Gastroesophageal sphincter (tissue), 4 donors: Measurements from ENCODE around the gene MACROH2A2. TPM values are rescaled to one million over a fixed set of nuclear protein-coding genes. Genes with fewer than 3 reads are reported as not detected.

Experiments
- ATAC-seq: fragments of 150-250 bp; one replicate; pipeline ENCODE4 v1.9.1; 2016; ENCODE audit warnings: mild to moderate bottlenecking, moderate library complexity
- H3K27ac ChIP-seq, 4 donors: fragments of 200-600 bp; sonication (generic) in 3 of 4; 1 replicate in 3 of 4; 2 replicates in 1 of 4; pipeline ENCODE4 v1.5.1; 2016 to 2019
- H3K27me3 ChIP-seq: fragments of 200-600 bp; sonication (generic); one replicate; pipeline ENCODE4 v1.5.1; 2019
- H3K36me3 ChIP-seq, 2 donors: fragments of 200-600 bp; sonication (generic); one replicate each; pipeline ENCODE4 v1.5.1; 2019; ENCODE audit warnings: control low read depth in 1 of 2
- H3K4me1 ChIP-seq, 3 donors: fragments of 200-600 bp; sonication (generic); 1 replicate in 2 of 3; 2 replicates in 1 of 3; pipeline ENCODE4 v1.5.1; 2016 to 2019; ENCODE audit warnings: control low read depth in 2 of 3
- H3K4me3 ChIP-seq, 2 donors: fragments of 200-600 bp; sonication (generic); one replicate each; pipeline ENCODE4 v1.5.1; 2019; ENCODE audit warnings: mild to moderate bottlenecking in 1 of 2, moderate library complexity in 1 of 2
- H3K9me3 ChIP-seq, 3 donors: fragments of 200-600 bp; sonication (generic); one replicate each; pipeline ENCODE4 v1.5.1; 2017 to 2019; ENCODE audit warnings: control low read depth in 2 of 3
- CTCF ChIP-seq, 4 experiments: fragments of 200-600 bp in 2 of 4; fragments of 450-650 bp in 2 of 4; sonication (generic) in 1 of 4; IDR thresholded peaks; one replicate each; pipeline ENCODE4 v1.5.1; 2017 to 2019; ENCODE audit warnings: antibody characterized with exemption in 4 of 4, mild to moderate bottlenecking in 2 of 4, moderate library complexity in 2 of 4
- EP300 ChIP-seq: sonication (generic); formaldehyde crosslinking; IDR thresholded peaks from one replicate; pipeline ENCODE4 v1.6.1; 2017; ENCODE audit warnings: antibody characterized with exemption, mild to moderate bottlenecking
- POLR2A ChIP-seq, 2 donors: fragments of 450-650 bp; IDR thresholded peaks; one replicate each; pipeline ENCODE4 v1.6.1; 2017; ENCODE audit warnings: antibody characterized with exemption in 2 of 2, mild to moderate bottlenecking in 2 of 2, moderate library complexity in 1 of 2
- POLR2AphosphoS5 ChIP-seq: sonication (generic); formaldehyde crosslinking; IDR thresholded peaks from one replicate; pipeline ENCODE4 v1.6.1; 2017; ENCODE audit warnings: antibody characterized with exemption
- WGBS, 2 donors: methylation state at CpG; one replicate each; pipeline ENCODE4 v1.1.5; 2018; ENCODE audit warnings: low coverage in 1 of 2; 5-methylcytosine and 5-hydroxymethylcytosine counted together
- total RNA-seq, 4 donors: library from RNA; depleted of rRNA; stranded (reverse); fragments of >200 nt; gene quantifications; one replicate each; pipeline ENCODE4 v1.1.0, GENCODE V29; 2016

The MACROH2A2 gene
- total RNA-seq, 4 donors from 2014 or later: 8.2 to 22.9 (median 13.7) TPM

DNA sequence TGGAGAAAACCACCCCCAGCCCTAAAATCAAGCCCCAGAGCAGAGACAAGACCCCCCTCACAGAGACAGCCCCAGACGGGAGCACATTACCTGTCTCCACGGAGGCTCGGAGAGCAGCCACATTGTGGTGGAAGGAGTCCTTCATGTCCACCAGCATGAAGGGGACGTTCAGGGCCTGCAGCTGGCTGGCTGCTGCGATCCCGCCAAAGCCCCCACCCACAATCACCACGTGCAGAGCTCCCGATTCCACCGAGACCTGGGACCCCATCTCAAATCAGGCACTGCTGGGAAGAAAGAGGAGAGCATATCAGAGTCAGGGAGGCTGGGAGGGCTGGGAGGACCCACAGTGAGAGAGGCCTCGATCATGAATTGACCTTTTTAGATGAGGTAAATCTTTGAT lies 71.2 kb downstream of the MACROH2A2 start:
- H3K27ac ChIP-seq: no peak overlapping the region
- H3K27me3 ChIP-seq: no peaks in the 10 kb centered on the region
- ATAC-seq: no peak
- H3K4me1 ChIP-seq: no peaks in the 10 kb centered on the region
- TF ChIP-seq POLR2A (IDR thresholded peaks at IDR 0.05) (no peak), POLR2AphosphoS5 (no peak), CTCF (IDR thresholded peaks at IDR 0.05) (no peak), EP300 (no peak)
- no peaks in the 10 kb centered on the region for H3K9me3 ChIP-seq
- H3K4me3 ChIP-seq: no peak overlapping the region
- 89% methylated on average over 1 of the region's 10 CpGs; no CpG with 5 or more reads in 1 of the 2 donors for WGBS, 2 donors
- H3K36me3 ChIP-seq: peaks cover 0 to 60% of the 10 kb centered on the region in 2 donors

DNA sequence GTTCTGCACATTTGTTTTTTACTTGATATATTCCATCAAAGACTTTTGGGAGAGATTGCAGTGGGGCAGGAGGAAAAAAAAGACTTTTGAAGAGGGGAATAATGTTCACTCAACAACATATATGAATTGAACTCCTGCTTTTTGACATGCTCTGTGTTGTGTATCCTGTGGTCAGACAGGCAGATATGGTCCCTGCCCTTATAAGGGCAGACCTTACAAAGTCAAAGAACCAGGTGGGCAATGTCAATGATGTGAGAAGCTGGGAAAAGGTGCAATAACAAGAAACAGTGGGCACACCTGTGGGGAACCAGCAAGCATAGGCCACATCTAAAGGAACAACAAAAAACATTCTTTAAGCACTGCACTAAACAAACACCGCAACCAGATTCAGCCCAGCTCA lies 71.8 kb downstream of the MACROH2A2 start:
- no peaks in the 10 kb centered on the region for H3K4me1 ChIP-seq
- H3K36me3 ChIP-seq: peaks cover 0 to 54% of the 10 kb centered on the region in 2 donors
- WGBS, 2 donors: 100% methylated on average over 1 of the region's 1 CpG; no CpG with 5 or more reads in 1 of the 2 donors
- no peak overlapping the region for H3K4me3 ChIP-seq
- no peaks in the 10 kb centered on the region for H3K27me3 ChIP-seq
- H3K9me3 ChIP-seq: no peaks in the 10 kb centered on the region
- no peak for ATAC-seq
- H3K27ac ChIP-seq: no peak overlapping the region
- TF ChIP-seq POLR2A (IDR thresholded peaks at IDR 0.05) (no peak), POLR2AphosphoS5 (no peak), EP300 (no peak), CTCF (IDR thresholded peaks at IDR 0.05) (no peak)

GRCh38 chr10:70124918-70125317 lies 72.3 kb downstream of the MACROH2A2 start:
- TF ChIP-seq EP300: no peak
- no peak for TF ChIP-seq POLR2AphosphoS5
- no peak for TF ChIP-seq CTCF (IDR thresholded peaks at IDR 0.05)
- no peak for TF ChIP-seq POLR2A (IDR thresholded peaks at IDR 0.05)
- peaks cover 0 to 49% of the 10 kb centered on the region in 2 donors for H3K36me3 ChIP-seq
- H3K4me1 ChIP-seq: no peaks in the 10 kb centered on the region
- H3K27me3 ChIP-seq: no peaks in the 10 kb centered on the region
- no peaks in the 10 kb centered on the region for H3K9me3 ChIP-seq
- H3K4me3 ChIP-seq: no peak overlapping the region
- H3K27ac ChIP-seq: no peak overlapping the region
- 85 to 94% methylated on average over 2 of the region's 3 CpGs for WGBS, 2 donors
- no peak for ATAC-seq

DNA sequence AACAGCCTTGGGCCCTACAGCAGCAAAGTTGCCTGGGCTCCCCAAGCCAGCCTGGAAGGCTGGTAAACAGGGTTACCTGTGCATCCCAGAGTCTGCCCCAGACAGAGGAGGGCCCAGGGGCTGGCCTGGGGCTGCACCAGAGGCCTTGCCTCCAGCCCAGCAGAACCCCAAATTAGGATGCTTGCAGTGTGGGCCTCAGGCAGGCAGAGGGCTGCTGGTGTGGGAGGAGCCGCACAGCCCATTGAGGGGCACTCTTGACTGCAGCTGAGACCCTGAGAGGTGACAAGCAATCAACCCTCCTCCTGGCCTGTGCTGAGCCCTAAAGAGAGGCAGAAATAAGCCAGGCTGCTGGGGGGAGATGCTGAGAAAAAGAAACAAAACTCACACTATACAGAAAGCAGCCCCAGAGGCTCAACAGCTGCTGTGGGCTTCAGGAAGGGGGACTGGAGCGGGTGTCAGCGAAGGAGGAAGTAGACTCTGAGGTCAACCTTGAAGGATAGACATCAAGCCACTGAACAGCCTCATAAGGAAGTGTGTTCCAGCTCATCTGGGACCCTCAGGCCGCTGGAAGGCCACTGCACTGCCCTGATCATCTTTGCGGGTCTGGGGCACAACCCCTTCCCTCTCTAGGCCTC lies 73.4 kb downstream of the MACROH2A2 start:
- no peak for ATAC-seq

More for the DNA sequence above, 73.4 kb downstream of the MACROH2A2 start:
- Histone ChIP-seq H3K36me3 (peaks cover 0 to 38% of the 10 kb centered on the region in 2 donors), H3K9me3 (no peaks in the 10 kb centered on the region), H3K4me1 (peaks cover 0 to 9% (median 0%) of the 10 kb centered on the region in 3 donors), H3K27me3 (no peaks in the 10 kb centered on the region), H3K4me3 (no peak overlapping the region), H3K27ac (no peak overlapping the region)
- 78 to 93% methylated on average over 4 of the region's 5 CpGs for WGBS, 2 donors
- no peak for TF ChIP-seq CTCF (IDR thresholded peaks at IDR 0.05)
- TF ChIP-seq EP300: no peak
- no peak for TF ChIP-seq POLR2AphosphoS5
- TF ChIP-seq POLR2A (IDR thresholded peaks at IDR 0.05): no peak
